ENCODE measurements around the gene RASGEF1C.

RASGEF1C gene

GRCh38 chr5:180209137-180209581 is at the start of gene RASGEF1C:
Gene RASGEF1C, minus strand, starts transcription at chr5:180209211. Its CDS starts 71,159 bp downstream, at chr5:180138052.
- peak; percentile 63 to 80 for DNase-seq

GRCh38 chr5:180253036-180253824 is 44.2 kb upstream of the RASGEF1C start:
- peak in 1 of 2 experiments; percentile 16 for DNase-seq

GRCh38 chr5:180251887-180252286 is 42.9 kb upstream of the RASGEF1C start:
- DNase-seq: no peak

GRCh38 chr5:180251141-180251540 is 42.1 kb upstream of the RASGEF1C start:
- DNase-seq: no peak

GRCh38 chr5:180250329-180250728 is 41.3 kb upstream of the RASGEF1C start:
- no peak for DNase-seq

- no peak for DNase-seq
These were observed 32.6 kb upstream of the RASGEF1C start for GRCh38 chr5:180241600-180241999.

GRCh38 chr5:180238631-180239030 is 29.6 kb upstream of the RASGEF1C start:
- DNase-seq: no peak

GRCh38 chr5:180235846-180236245 is 26.8 kb upstream of the RASGEF1C start:
- no peak for DNase-seq

GRCh38 chr5:180235077-180235476 is 26.1 kb upstream of the RASGEF1C start:
- DNase-seq: no peak

GRCh38 chr5:180234271-180234670 is 25.3 kb upstream of the RASGEF1C start:
- no peak for DNase-seq

GRCh38 chr5:180233729-180234128 is 24.7 kb upstream of the RASGEF1C start:
- no peak for DNase-seq

- DNase-seq: no peak
These were observed 21.0 kb upstream of the RASGEF1C start for GRCh38 chr5:180230017-180230416.

- no peak for DNase-seq
These were observed 13.0 kb upstream of the RASGEF1C start for GRCh38 chr5:180222056-180222455.

- no peak for DNase-seq
These were observed 8.8 kb upstream of the RASGEF1C start for GRCh38 chr5:180217797-180218196.

- DNase-seq: no peak
These were observed 7.7 kb upstream of the RASGEF1C start for GRCh38 chr5:180216646-180217171.

- no peak for DNase-seq
These were observed 7.0 kb upstream of the RASGEF1C start for GRCh38 chr5:180215783-180216630.

- DNase-seq: no peak
These were observed 6.1 kb upstream of the RASGEF1C start for GRCh38 chr5:180214870-180215770.

GRCh38 chr5:180213657-180214207 is 4.7 kb upstream of the RASGEF1C start:
- no peak for DNase-seq

GRCh38 chr5:180213256-180213600 is 4.2 kb upstream of the RASGEF1C start:
- DNase-seq: no peak

- no peak for DNase-seq
These were observed 3.6 kb upstream of the RASGEF1C start for GRCh38 chr5:180212363-180213255.

GRCh38 chr5:180211761-180212035 is 2.7 kb upstream of the RASGEF1C start:
- DNase-seq: no peak

All from activated T-cell treated with anti-CD3 and anti-CD28 coated beads, Interleukin-2, amount 50 U/mL, for 48 hours (primary cell).